Large intestine (tissue), 3 donors: ENCODE results near the gene RTN4. TPM values are rescaled to one million over a fixed set of nuclear protein-coding genes. Genes with fewer than 3 reads are reported as not detected.

Source experiments
- DNase-seq, 2 donors: peaks; one replicate each; pipeline versions ENCODE4 v3.0.0 to v3.0.0-alpha.2; 2013
- H3K27ac ChIP-seq: one replicate; pipeline ENCODE4 v1.5.1; 2013; ENCODE audit warnings: low read length
- H3K27me3 ChIP-seq: 2 replicates; pipeline ENCODE4 v1.6.1; 2013; ENCODE audit warnings: low read length; ENCODE audit not compliant: control insufficient read depth, insufficient read depth
- H3K36me3 ChIP-seq: 2 replicates; pipeline ENCODE4 v1.6.1; 2013; ENCODE audit warnings: low read length; ENCODE audit not compliant: control insufficient read depth, insufficient read depth
- H3K4me1 ChIP-seq: one replicate; pipeline ENCODE4 v1.6.1; 2013; ENCODE audit warnings: low read length; ENCODE audit not compliant: control insufficient read depth, insufficient read depth
- H3K4me3 ChIP-seq: one replicate; pipeline ENCODE4 v1.5.1; 2013; ENCODE audit warnings: low read length
- H3K9me3 ChIP-seq: one replicate; pipeline ENCODE4 v1.6.1; 2013; ENCODE audit warnings: mild to moderate bottlenecking, low read depth, low read length, moderate library complexity; ENCODE audit not compliant: control insufficient read depth
- whole genome bisulfite sequencing: methylation state at CpG from one replicate; pipeline ENCODE4 v1.1.5; 2013; ENCODE audit warnings: low lambda C conversion rate; ENCODE audit not compliant: insufficient coverage; 5-methylcytosine and 5-hydroxymethylcytosine counted together
- polyA plus RNA-seq: library from polyadenylated mRNA; unstranded; fragments of 120-200 nt; gene quantifications from one replicate; pipeline ENCODE4 v1.2.1, GENCODE V29; 2013

RTN4 gene
- polyA plus RNA-seq, 1 donor, result 259 TPM

GRCh38 chr2:54927085-54927750, 123.0 kb downstream of the RTN4 start:
- H3K27ac ChIP-seq, result no peak overlapping the region
- no peaks in the 10 kb centered on the region for H3K36me3 ChIP-seq
- no peak overlapping the region for H3K4me3 ChIP-seq
- no peaks in the 10 kb centered on the region for H3K9me3 ChIP-seq
- no CpG with 5 or more reads among the region's 8 CpGs for WGBS
- no peak for DNase-seq
- H3K4me1 ChIP-seq, result no peaks in the 10 kb centered on the region
- no peaks in the 10 kb centered on the region for H3K27me3 ChIP-seq

GRCh38 chr2:54925022-54925421, 125.2 kb downstream of the RTN4 start:
- no peaks in the 10 kb centered on the region for H3K27me3 ChIP-seq
- WGBS, result no CpG with 5 or more reads among the region's 4 CpGs
- H3K9me3 ChIP-seq, result peaks cover 3% of the 10 kb centered on the region
- no peak for DNase-seq
- H3K27ac ChIP-seq, result no peak overlapping the region
- no peaks in the 10 kb centered on the region for H3K36me3 ChIP-seq
- no peak overlapping the region for H3K4me3 ChIP-seq
- no peaks in the 10 kb centered on the region for H3K4me1 ChIP-seq

GRCh38 chr2:54924121-54924520, 126.1 kb downstream of the RTN4 start:
- no peak for DNase-seq
- WGBS, result no CpG with 5 or more reads among the region's 1 CpG
- Histone ChIP-seq H3K9me3 (peaks cover 3% of the 10 kb centered on the region), H3K27me3 (no peaks in the 10 kb centered on the region), H3K36me3 (no peaks in the 10 kb centered on the region), H3K4me3 (no peak overlapping the region), H3K4me1 (no peaks in the 10 kb centered on the region), H3K27ac (no peak overlapping the region)

Other genes starting within 250 kb of the RTN4 start
- 17.9 TPM for gene CLHC1, start 181.8 kb upstream of the RTN4 start, polyA plus RNA-seq
- gene RPS27A, start 182.2 kb upstream of the RTN4 start, polyA plus RNA-seq, result 2,483 TPM
- gene MTIF2, start 218.8 kb upstream of the RTN4 start, polyA plus RNA-seq, result 35.3 TPM